Limb (tissue), 2 donors: Measurements from ENCODE around the gene SPATA24.
"Not testable (repeated sequence)": the region's sequence is repeated elsewhere in the genome, so short reads cannot be mapped to it uniquely, and the experiment has no call there.

ENCODE experiments used
- DNase-seq, 2 donors: peaks; one replicate each; pipeline ENCODE4 v3.0.0-alpha.2; 2016; ENCODE audit errors: extremely low spot score in 2 of 2

Gene SPATA24

GRCh38 chr5:139395844-139396640 is 7.8 kb downstream of the SPATA24 start:
- DNase-seq, result no peak

- DNase-seq, result peak in 1 of 2 donors; percentile 63
Observed at GRCh38 chr5:139394654-139395566, 9.0 kb downstream of the SPATA24 start, which contains the start of gene PROB1. TSS of gene PROB1 (minus strand) at chr5:139395104. CDS start at chr5:139395081, 23 bp downstream.

- DNase-seq, result peak in 1 of 2 donors; percentile 70
Observed at GRCh38 chr5:139394123-139394653, 9.7 kb downstream of the SPATA24 start.

- DNase-seq, result no peak
Observed at GRCh38 chr5:139393497-139394122, 10.3 kb downstream of the SPATA24 start.

GRCh38 chr5:139392678-139393496 is 11.0 kb downstream of the SPATA24 start:
- peak in 1 of 2 donors; percentile 79 for DNase-seq

GRCh38 chr5:139392324-139392677 is 11.6 kb downstream of the SPATA24 start:
- no peak for DNase-seq

- DNase-seq, result no peak
Observed at GRCh38 chr5:139391570-139392323, 12.1 kb downstream of the SPATA24 start.

GRCh38 chr5:139390639-139391569 is 13.0 kb downstream of the SPATA24 start:
- no peak for DNase-seq

- no peak for DNase-seq
Observed at GRCh38 chr5:139389701-139390638, 13.9 kb downstream of the SPATA24 start, which contains the start of gene MZB1. TSS of gene MZB1 (minus strand) at chr5:139389913. CDS start at chr5:139389856, 57 bp downstream.

- no peak for DNase-seq
Observed at GRCh38 chr5:139388198-139388821, 15.6 kb downstream of the SPATA24 start.

- no peak for DNase-seq
Observed at GRCh38 chr5:139387611-139388197, 16.2 kb downstream of the SPATA24 start.

GRCh38 chr5:139386956-139387355 is 16.9 kb downstream of the SPATA24 start:
- DNase-seq, result not testable (repeated sequence)

GRCh38 chr5:139386050-139386438 is 17.8 kb downstream of the SPATA24 start:
- no peak for DNase-seq

- DNase-seq, result no peak
Observed at GRCh38 chr5:139385061-139386049, 18.5 kb downstream of the SPATA24 start.

- DNase-seq, result no peak
Observed at GRCh38 chr5:139384591-139385051, 19.3 kb downstream of the SPATA24 start.
